GM19468 (cell line): ENCODE results near the gene TEPSIN.

Experiments used
- ATAC-seq: cut with Tn5 transposase; IDR thresholded peaks from one replicate; pipeline ENCODE4 v1.9.1; 2021; ENCODE audit warnings: mild to moderate bottlenecking, moderate library complexity, moderate number of reproducible peaks; ENCODE audit not compliant: unreplicated experiment; ENCODE audit errors: extremely low read depth

Gene TEPSIN

GRCh38 chr17:81189016-81189415 is 49.8 kb downstream of the TEPSIN start:
- no peak for ATAC-seq

- ATAC-seq = no peak
These were observed 50.4 kb downstream of the TEPSIN start for GRCh38 chr17:81188491-81188840.

GRCh38 chr17:81187586-81188490 is 51.0 kb downstream of the TEPSIN start:
- ATAC-seq = no peak

- ATAC-seq = no peak
These were observed 51.7 kb downstream of the TEPSIN start for GRCh38 chr17:81187120-81187519.

- no peak for ATAC-seq
These were observed 52.7 kb downstream of the TEPSIN start for GRCh38 chr17:81186203-81186602.

- ATAC-seq = no peak
These were observed 54.3 kb downstream of the TEPSIN start for GRCh38 chr17:81184555-81184954.

- ATAC-seq = no peak
These were observed 55.0 kb downstream of the TEPSIN start for GRCh38 chr17:81183807-81184206.

DNA sequence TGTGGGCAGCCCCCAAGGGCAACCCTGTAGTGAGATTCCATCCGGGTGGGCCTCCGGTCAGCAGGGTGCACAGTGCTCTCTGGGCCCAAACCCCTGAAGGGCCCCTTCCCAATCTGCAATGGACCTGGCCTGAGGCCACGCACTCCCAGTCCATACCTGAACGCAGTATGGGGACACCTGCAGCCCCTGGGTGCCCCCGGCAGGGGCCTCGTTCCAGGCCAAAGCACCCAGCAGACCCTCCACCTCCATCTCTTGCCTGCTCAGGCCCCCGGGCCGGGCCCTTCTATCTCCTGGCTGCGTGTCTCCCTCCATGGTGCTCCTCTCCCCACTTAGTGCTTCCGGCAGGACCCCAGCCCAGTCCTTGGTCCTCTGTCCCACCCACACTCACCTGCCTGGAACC is 55.5 kb downstream of the TEPSIN start:
- ATAC-seq = no peak

GRCh38 chr17:81182596-81182995 is 56.3 kb downstream of the TEPSIN start:
- ATAC-seq = no peak

DNA sequence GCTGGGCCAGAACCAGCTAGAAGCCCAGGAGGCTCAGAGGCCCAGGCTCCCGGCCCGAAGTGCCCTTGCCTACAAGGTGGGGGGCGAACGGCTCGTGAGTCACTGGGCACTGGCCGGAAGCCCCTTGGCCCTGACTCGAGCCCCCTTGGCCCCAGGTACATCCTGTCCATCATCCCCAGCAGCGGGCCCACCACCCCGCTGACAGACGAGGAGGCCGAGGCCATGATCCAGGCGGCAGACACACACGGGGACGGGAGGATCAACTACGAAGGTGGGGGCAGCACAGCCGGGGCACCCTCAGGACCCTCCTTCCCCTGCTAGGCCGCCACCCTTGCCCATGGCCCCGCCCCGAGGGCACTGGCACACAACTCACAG is 57.1 kb downstream of the TEPSIN start:
- ATAC-seq = no peak

GRCh38 chr17:81180836-81181810 is 57.7 kb downstream of the TEPSIN start:
- ATAC-seq = no peak

- ATAC-seq = no peak
These were observed 59.0 kb downstream of the TEPSIN start for GRCh38 chr17:81179861-81180260.

DNA sequence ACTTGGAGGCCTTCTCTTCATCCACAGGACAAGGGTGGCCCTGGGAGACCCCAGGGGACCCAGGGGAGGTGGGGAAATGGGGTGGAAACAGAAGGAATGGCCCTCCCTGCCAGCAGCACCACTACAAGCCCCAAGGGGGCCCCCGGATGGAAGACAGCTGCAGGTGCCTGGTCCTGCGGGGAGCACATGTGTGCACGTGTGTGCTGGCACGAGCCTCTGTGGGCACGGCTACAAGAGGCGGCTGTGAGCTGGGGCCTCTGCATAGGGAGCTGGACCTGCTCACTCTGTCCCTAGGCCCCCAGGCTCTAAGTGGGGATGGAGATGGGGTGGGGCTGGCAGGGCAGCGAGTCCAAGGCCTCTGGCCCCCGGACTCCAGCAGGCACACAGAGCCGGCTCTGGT is 59.6 kb downstream of the TEPSIN start:
- ATAC-seq = no peak
